ENCODE results near the gene GCFC2.
"Not testable (repeated sequence)": the region's sequence is repeated elsewhere in the genome, so short reads cannot be mapped to it uniquely, and the experiment has no call there.

The GCFC2 gene

DNA sequence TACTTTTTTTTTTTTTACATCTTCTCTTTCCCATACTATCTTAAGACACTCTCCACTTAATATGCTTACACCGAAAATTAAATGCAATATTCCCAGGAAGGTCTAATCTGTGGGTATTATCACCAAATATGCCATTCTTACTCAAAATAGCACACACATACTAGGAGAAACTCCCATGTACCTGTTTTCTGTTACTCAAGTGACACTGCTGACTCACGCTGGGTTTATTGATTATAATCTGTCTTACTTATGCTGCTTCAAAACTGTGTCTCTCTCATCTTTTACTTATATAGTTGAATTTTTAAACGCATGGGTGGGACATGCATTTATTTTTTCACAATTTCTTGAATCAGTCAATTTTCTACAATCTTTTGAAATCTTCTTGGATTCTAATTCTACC, 34.3 kb downstream of the GCFC2 start:
- TF ChIP-seq CTCF (IDR thresholded peaks at IDR 0.05): no peak
- Histone ChIP-seq H3K27me3 (ENCODE audit: control insufficient read depth, insufficient read depth, low read length) (no peaks in the 10 kb centered on the region), H3K79me2 (no peaks in the 10 kb centered on the region), H3K4me2 (ENCODE audit: low read length) (no peak overlapping the region), H3K9me3 (ENCODE audit: control insufficient read depth, low read length) (no peaks in the 10 kb centered on the region), H3K36me3 (ENCODE audit: control insufficient read depth, insufficient read depth, low read length) (no peaks in the 10 kb centered on the region), H3K4me3 (ENCODE audit: low read depth, low read length) (no peak overlapping the region), H3K27ac (no peak overlapping the region), H3K9ac (no peak overlapping the region), H3K4me1 (peaks cover 3% of the 10 kb centered on the region), H2AFZ (no peak overlapping the region)

DNA sequence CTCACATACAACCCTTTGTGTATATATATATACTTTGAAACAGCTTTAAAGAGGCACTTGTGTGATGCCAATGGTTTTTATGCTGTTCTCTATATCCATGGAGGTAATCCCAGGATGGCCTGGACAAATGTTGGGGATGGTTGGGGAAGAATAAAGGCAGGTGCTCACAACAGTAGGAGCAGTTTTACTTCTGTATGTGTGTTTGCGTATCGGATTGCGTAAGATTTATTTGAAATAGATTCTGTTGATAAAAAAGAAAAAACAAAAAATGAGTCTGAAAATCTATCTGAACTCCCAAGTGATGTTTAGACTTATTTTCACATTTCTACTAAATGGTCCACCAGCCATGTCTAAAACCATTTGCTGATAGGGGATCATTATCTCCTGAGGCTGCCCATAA, 34.8 kb downstream of the GCFC2 start:
- H3K36me3 ChIP-seq (ENCODE audit: control insufficient read depth, insufficient read depth, low read length): no peaks in the 10 kb centered on the region
- H3K27ac ChIP-seq: no peak overlapping the region

DNA sequence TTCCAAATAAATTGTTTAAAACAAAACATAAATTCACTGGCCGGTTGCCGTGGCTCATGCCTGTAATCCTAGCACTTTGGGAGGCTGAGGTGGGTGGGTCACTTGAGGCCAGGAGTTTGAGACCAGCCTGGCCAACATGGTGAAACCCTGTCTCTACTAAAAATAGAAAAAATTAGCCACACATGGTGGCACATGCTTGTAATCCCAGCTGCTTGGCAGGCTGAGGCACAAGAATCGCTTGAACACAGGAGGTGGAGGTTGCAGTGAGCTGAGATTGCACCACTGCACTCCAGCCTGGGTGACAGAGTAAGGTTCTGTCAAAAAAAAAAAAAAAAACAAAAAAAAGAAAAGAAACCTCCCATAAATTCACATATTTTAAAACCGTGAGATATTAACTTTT, 35.3 kb downstream of the GCFC2 start:
- not testable (repeated sequence) for H3K36me3 ChIP-seq (ENCODE audit: control insufficient read depth, insufficient read depth, low read length); H3K27ac ChIP-seq

More for the DNA sequence above, 34.8 kb downstream of the GCFC2 start:
- Histone ChIP-seq H3K4me1 (peaks cover 3% of the 10 kb centered on the region), H3K79me2 (no peaks in the 10 kb centered on the region), H2AFZ (no peak overlapping the region), H3K27me3 (ENCODE audit: control insufficient read depth, insufficient read depth, low read length) (no peaks in the 10 kb centered on the region), H3K4me2 (ENCODE audit: low read length) (no peak overlapping the region), H3K4me3 (ENCODE audit: low read depth, low read length) (no peak overlapping the region), H3K9me3 (ENCODE audit: control insufficient read depth, low read length) (no peaks in the 10 kb centered on the region), H3K9ac (no peak overlapping the region)
- TF ChIP-seq CTCF (IDR thresholded peaks at IDR 0.05): no peak

GRCh38 chr2:75667884-75668283, 42.8 kb downstream of the GCFC2 start:
- Histone ChIP-seq H3K4me1 (no peaks in the 10 kb centered on the region), H3K4me2 (ENCODE audit: low read length) (no peak overlapping the region), H3K9me3 (ENCODE audit: control insufficient read depth, low read length) (no peaks in the 10 kb centered on the region), H3K27ac (no peak overlapping the region), H2AFZ (no peak overlapping the region), H3K9ac (no peak overlapping the region), H3K27me3 (ENCODE audit: control insufficient read depth, insufficient read depth, low read length) (no peaks in the 10 kb centered on the region), H3K4me3 (ENCODE audit: low read depth, low read length) (no peak overlapping the region), H3K79me2 (no peaks in the 10 kb centered on the region), H3K36me3 (ENCODE audit: control insufficient read depth, insufficient read depth, low read length) (no peaks in the 10 kb centered on the region)
- TF ChIP-seq CTCF (IDR thresholded peaks at IDR 0.05): no peak

More for the DNA sequence above, 35.3 kb downstream of the GCFC2 start:
- H3K4me3 ChIP-seq (ENCODE audit: low read depth, low read length); H3K4me1 ChIP-seq; H3K9me3 ChIP-seq (ENCODE audit: control insufficient read depth, low read length); H2AFZ ChIP-seq; H3K27me3 ChIP-seq (ENCODE audit: control insufficient read depth, insufficient read depth, low read length); H3K79me2 ChIP-seq; H3K9ac ChIP-seq; H3K4me2 ChIP-seq (ENCODE audit: low read length): not testable (repeated sequence)

DNA sequence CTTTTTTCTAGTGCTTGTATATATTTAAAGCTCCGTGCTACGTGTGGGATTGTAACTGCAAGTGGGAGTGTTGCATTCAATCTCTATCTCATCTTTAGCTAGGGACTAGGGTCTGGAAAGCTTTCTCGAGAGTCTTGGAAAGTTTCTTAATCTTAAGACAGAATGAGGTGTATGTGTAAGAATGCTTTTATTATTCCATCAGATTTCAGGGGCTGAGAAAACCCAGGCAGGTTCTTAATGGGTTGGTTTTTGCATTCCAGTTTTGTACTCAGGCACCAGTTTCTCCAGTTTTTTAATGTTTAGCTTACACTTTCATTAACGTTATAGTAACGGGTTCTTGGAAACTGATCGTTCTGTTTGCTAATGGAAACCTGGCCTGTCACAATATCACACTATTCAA, 43.8 kb downstream of the GCFC2 start:
- no peak overlapping the region for H3K4me3 ChIP-seq (ENCODE audit: low read depth, low read length)
- no peak overlapping the region for H3K4me2 ChIP-seq (ENCODE audit: low read length)
- no peak overlapping the region for H3K27ac ChIP-seq
- H2AFZ ChIP-seq: no peak overlapping the region
- no peaks in the 10 kb centered on the region for H3K9me3 ChIP-seq (ENCODE audit: control insufficient read depth, low read length)
- no peaks in the 10 kb centered on the region for H3K4me1 ChIP-seq
- no peaks in the 10 kb centered on the region for H3K27me3 ChIP-seq (ENCODE audit: control insufficient read depth, insufficient read depth, low read length)
- H3K9ac ChIP-seq: no peak overlapping the region
- no peaks in the 10 kb centered on the region for H3K79me2 ChIP-seq
- no peaks in the 10 kb centered on the region for H3K36me3 ChIP-seq (ENCODE audit: control insufficient read depth, insufficient read depth, low read length)
- no peak for TF ChIP-seq CTCF (IDR thresholded peaks at IDR 0.05)

Measured in parathyroid adenoma (tissue), 2 donors.